Stimulated activated CD4-positive, alpha-beta T cell treated with anti-CD3 and anti-CD28 coated beads, Interleukin-4, amount 100 ng/mL, for 24 hours (primary cell): Measurements from ENCODE around the gene SLC25A45.
A peak's percentile ranks its signal among the peaks of the same experiment; 100 is the strongest.
"Not testable (repeated sequence)": the region's sequence is repeated elsewhere in the genome, so short reads cannot be mapped to it uniquely, and the experiment has no call there.

Experiments
- DNase-seq: peaks from one replicate; pipeline ENCODE4 v3.0.0-alpha.2; 2020

Gene SLC25A45

GRCh38 chr11:65420979-65421793 lies 38.7 kb upstream of the SLC25A45 start:
- DNase-seq: peak; percentile 92

GRCh38 chr11:65420506-65420905 lies 38.1 kb upstream of the SLC25A45 start:
- no peak for DNase-seq

DNA sequence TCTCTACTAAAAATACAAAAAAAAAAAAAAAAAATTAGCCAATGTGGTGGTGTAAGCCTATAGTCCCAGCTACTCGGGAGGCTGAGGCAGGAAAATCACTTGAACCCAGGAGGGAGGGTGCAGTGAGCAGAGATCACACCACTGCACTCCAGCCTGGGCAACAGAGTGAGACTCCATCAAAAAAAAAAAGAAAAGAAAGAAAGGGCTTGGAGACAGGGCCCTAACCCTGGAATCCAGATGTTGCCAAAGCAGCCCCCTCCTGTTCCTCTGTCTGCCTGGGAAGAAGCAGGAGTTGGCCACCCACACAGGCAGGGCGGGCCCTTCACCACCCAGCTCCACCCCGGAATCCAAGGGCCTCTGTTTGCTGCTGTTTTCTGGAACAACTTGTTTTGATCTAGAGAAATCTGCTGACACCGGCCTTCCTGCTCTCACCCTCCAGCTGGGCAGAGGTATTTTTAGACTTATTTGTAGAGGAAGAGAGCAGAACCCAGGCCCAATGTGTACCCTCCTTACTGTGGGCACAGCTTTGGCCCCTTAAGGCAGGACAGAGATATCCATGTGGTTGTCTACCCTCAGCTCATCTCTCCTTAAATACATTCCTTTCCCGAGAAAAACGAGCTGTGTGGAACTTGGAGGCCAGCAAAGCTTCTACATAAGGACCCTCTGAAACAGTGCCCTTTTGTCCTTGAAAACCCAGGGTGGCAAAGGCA lies 37.5 kb upstream of the SLC25A45 start:
- peak; percentile 76 for DNase-seq

DNA sequence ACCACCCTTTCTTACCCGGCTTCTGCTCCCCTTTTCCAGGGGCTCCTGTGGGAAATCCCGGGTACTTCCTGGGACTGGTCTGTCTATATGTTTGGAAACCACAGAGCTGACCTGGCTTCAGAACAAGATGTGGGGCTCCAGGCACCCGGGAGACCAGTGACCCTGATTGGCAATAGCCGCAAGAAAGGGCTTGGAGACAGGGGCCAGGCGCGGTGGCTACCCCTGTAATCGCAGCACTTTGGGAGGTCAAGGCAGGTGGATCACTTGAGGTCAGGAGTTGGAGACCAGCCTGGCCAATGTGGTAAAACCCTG lies 37.0 kb upstream of the SLC25A45 start:
- no peak for DNase-seq

DNA sequence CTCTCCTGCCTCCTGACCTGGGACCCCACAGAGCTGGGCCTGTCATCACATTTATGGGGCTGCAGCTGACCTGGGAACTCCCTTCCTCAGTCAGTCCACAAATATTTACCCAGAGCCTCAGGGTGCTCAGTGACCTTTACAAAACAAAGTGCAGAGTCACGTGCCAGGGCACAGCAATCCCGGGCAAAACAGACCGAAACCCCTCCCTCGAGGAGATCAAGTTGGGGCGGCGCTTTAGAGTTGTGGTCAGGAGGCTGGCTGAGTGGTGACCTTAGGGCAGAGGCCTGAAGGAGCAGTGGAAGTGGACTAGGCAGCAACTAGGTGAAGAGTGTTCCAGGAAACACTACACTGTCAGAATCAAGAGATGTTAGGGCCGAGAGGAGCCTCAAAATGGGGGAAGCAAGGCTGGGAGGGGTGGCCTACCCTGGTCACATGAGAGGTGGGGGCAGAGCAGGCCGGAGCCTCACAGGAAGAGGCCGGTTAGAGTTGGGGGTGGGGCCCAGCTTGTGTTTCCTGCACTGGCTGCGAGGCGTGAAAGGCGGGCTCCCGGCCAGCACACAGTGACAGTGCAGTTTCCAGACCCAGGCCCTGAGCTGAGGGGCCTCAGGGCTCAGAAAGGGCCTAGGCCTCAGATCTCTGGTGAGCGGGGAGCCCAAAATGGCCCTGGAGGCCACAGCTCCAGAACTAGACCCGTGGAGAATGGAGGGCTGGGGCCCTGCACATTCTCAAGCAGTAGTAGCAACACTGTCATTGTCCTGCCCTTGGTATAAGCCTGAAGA lies 36.4 kb upstream of the SLC25A45 start:
- DNase-seq: peak; percentile 92

DNA sequence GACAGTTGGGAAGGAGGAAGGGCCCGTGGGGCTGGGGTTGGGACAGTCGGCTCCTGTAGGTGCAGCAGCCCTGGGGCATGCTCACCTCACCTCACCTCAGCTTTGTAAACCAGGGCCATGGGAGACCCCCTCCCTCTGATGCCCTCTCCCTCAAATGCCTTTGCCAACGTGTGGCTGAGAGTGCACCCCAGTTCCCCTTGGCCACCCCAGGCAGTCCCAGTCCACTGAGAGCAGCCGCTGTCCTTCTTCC lies 35.9 kb upstream of the SLC25A45 start:
- no peak for DNase-seq

DNA sequence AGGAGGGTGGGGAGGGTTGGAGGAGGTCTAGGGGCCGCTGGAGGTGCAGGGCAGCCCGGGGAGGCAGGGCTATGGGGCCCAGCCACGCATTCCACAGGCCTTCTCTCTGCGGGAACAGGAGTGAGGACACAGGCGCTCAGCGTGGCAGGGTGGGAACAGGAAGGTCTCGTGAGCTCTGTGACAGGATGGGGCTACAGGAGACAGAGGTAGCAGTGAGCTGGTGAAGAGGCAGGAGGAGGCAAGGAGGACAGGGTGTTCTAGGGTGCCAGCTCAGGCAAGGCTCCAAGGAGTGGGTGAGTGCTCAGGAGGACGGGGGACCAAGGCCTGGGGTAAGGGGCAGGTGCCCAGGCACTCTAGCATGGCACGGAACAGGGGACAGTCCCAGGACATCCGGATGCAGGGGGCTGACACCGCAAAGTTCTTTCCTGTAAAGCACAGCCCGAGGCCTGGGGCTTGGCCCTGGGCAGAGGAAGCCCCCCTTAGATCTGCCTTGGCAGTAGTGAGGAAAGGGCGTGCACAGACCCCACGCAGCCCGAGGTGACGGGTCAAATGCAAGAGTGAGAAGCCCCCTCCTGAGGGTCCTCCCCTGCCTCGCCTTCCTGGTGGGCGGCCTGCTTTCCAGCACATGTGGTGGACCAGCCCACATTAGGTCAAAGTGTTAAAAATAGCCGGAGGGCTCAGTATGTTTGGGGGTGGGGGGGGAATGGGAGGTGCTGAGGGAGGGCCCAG lies 35.4 kb upstream of the SLC25A45 start:
- peak; percentile 36 for DNase-seq

GRCh38 chr11:65416841-65417701 lies 34.6 kb upstream of the SLC25A45 start:
- DNase-seq: peak; percentile 40

DNA sequence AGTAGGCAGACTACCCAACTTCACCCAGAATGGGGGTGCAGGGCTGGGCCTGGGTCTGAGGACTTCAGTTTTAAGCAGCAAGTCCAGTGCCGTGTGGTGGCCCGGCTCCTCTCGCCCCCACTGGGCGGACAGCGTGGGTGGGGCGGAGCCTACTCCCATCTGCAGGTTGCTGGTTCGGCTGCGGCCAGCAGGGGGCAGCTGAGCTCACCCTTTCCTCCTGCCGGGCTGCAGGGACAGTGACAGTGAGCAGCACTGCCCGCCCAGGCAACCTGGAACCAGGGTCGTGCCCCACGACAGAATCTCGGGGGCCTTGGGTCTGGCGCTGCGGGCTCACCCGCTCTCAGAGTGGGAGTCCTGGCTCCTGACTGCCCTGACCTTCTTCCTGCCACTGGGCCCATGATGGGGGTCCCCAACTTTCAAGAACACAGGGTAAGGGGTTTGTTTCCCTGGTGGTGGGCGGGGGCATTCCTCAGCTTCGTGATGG lies 33.9 kb upstream of the SLC25A45 start:
- peak; percentile 93 for DNase-seq

DNA sequence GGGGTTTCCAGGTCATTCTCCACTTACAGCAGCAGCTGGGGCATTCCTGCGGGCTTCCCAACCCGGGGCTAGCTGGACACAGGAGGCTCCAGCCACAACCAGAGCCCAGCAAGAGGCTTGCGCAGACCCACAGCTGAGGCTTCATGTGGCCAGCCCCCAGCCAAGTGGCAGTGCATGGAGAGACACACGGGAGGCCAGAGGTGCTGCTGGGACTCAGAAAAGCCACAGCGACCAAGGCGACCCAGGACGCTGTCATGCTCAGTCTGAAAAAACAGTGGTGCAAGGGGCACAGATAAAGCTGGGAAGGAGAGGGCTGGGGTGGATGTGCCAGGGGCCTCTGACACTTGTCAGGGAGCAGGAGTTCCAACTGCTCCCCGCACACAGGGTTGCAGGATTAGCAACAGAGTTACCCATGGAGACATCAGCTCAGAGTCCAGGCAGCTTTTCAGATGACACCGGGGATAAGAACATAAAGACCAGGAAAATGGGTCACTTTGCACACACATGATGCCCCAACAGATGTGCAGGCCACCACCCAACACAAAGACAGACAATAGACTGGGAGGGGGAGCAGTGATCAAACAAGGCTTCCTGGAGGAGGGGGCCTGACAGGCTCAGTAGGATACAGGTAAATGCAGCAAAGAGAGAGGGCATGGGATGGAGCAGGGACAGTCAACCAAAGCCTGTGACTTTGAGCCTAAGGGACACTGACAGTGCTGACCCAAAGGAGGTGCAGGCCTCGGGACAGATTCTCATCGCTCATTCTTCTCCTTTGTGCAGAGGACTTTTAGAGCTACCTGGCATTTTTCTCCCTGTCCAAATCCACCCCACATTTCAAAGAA lies 33.3 kb upstream of the SLC25A45 start:
- no peak for DNase-seq

- no peak for DNase-seq
Observed at GRCh38 chr11:65414776-65415498, 32.5 kb upstream of the SLC25A45 start.

- not testable (repeated sequence) for DNase-seq
Observed at GRCh38 chr11:65413077-65413664, 30.7 kb upstream of the SLC25A45 start.

DNA sequence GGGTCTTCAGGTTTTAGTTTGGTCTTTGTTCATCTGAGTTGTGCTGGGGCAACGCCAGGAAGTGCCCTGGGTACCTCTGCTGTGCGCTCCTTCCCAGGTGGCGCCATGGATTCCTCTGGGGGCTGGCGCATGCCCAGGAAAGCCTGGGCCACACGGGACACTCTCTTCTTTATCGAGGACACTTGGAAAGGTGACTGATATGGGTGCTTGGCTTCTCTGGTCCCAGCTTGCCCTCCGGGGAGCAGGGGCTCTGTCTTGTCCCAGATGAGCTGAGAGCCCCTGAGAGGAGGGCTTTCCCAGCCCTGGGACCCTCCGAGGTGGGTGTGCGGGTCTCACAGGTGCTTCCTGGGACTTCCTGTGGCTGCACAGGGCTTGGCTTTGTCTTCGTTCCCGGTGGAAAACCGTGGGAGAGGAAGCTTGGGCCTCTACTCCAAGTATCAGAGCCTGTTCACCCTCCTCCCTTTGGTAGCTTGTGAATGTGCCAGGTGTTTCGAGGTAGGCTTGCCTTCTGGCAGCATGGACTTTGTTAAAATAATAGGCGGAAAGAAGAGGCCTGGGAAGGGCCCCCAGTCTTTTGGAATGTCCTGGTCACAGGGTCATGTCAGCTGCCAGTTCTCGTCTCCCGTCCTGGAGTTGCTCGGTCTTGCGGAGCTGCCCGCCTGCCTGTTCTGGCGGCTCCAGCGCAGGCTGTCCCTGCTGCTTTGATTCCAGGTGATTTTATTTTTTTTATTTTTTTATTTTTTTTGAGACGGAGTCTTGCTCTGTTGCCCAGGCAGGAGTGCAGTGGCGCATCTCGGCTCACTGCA lies 30.0 kb upstream of the SLC25A45 start:
- no peak for DNase-seq

DNA sequence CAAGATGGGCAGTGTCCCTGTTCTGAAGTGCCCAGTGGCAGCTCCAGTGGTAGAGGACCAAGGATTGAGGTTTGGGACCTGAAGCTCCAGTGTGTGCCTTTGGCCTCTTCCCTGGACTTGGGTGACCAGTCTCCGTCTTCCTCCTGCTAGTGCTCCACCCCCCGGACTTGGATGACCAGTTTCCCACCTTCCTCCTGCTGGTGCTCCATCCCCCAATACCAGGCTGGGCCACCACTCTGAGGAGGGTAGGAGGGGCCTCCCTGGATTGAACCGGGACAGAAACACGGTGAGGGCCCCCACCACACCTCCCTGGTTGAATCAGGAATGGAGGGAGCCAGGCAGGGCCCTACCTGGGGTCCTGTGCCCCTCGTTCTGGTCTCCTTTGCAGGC lies 29.2 kb upstream of the SLC25A45 start:
- no peak for DNase-seq

DNA sequence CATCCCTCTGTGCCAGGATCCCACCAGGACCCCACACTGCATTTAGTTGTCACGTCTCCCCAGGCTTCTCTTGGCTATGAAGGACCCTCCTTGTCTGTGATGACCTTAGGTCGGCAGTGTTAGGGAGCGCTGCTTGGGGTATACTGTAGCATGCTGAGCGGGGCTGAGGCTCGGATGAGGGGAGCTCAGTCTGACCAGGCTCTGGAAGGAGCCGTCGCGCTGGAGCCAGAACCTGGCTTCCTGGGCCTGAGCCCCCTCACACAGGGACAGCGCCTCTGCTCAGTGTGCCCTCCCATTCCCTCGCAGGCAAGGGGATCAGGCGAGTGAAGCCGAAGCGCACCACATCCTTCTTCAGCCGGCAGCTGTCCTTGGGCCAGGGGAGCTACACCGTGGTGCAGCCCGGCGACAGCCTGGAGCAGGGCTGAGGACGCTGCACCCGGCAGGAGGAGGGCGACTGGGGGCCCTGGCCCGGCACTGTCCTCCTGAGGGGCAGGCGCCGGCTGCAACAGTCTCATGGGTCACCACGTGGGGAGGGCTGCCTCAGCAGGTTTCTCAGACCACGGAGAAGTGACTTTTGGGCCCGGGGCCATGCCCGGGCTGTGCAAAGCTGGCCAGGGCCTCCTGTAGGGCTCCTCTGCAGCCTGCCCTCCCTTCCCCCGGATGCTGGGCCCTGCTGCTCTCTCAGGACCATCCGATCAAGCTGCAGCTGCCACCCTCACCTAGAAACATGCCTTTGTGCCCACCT lies 28.7 kb upstream of the SLC25A45 start:
- no peak for DNase-seq

DNA sequence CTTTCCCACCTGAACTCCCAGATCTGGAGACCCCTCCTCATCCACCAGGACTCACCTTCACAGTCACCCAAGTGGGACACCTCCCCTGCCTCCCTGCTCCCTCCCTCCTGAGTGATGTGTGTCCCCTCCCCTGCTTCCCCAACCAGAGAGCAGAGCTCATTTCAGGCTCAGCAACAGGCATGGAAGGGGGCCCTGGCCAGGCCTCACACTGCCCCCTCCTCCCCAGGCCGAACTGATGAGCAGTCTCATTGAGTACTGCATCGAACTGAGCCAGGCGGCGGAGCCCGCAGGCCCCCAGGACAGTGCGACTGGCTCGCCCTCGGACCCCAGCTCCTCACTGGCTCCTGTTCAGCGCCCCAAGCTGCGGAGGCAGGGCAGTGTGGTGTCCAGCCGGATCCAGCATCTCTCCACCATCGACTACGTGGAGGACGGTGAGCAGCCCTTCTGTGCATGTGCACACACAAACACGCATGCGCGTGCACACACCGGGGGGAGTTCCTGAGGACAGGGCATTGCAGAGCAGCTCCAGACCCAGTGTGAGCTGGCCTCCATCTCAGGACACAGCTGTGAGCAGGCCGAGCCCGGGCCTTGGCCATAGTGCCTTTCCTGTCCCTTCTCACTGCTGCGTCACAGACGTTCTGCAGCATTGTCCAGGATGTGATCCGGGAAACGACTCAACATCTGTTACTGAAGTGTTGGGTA lies 22.3 kb upstream of the SLC25A45 start:
- DNase-seq: no peak

GRCh38 chr11:65404210-65404609 lies 21.8 kb upstream of the SLC25A45 start:
- DNase-seq: no peak

- no peak for DNase-seq
Observed at GRCh38 chr11:65403607-65404121, 21.2 kb upstream of the SLC25A45 start.
